ENCODE measurements around the gene MLN.

MLN gene

DNA sequence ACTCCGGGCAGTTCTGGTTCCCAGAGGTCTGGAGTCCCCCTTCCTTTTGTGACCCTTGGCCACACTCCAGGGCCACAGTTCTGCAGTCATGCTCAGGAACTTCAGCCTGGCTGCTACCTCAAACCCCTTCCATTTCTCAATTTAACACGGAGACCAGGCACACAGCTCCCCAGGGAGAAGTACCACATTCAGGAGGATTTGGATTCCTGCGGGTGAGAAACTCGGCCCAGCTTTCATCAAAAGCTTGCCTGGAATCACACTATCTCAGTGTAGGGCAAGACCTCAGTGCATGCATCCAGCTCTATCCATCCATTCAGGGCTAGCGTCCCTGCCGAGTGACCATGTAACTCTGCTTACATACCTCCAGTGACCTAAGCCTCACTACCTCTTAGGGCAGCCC, 40.3 kb downstream of the MLN start:
- FAIRE-seq = no peak
- no peak for DNase-seq (ENCODE audit: insufficient read length, low spot score)
- TF ChIP-seq, protein P1, sequence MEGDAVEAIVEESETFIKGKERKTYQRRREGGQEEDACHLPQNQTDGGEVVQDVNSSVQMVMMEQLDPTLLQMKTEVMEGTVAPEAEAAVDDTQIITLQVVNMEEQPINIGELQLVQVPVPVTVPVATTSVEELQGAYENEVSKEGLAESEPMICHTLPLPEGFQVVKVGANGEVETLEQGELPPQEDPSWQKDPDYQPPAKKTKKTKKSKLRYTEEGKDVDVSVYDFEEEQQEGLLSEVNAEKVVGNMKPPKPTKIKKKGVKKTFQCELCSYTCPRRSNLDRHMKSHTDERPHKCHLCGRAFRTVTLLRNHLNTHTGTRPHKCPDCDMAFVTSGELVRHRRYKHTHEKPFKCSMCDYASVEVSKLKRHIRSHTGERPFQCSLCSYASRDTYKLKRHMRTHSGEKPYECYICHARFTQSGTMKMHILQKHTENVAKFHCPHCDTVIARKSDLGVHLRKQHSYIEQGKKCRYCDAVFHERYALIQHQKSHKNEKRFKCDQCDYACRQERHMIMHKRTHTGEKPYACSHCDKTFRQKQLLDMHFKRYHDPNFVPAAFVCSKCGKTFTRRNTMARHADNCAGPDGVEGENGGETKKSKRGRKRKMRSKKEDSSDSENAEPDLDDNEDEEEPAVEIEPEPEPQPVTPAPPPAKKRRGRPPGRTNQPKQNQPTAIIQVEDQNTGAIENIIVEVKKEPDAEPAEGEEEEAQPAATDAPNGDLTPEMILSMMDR (IDR thresholded peaks at IDR 0.05; ENCODE audit: insufficient read depth, missing control alignments) = no peak

DNA sequence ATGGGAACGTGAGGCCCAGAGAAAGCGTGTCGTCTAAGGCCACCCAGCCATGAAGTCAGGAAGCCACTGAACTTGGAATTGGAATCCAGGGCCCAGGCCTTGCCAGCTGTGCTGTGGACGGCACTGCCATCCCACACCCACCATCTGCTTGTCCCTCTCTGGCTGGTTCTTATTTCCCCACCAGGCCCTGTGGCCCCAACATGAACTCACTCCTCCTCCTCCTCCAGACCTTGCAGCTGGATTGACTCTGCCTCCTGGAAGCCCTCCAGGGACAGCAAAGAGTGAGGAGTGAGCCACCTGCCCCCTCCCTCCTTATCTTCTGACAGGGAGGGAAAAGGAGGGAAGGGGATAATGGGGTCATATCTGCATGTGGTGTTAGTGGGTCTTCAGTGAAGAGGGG, 41.1 kb downstream of the MLN start:
- no peak for DNase-seq (ENCODE audit: insufficient read length, low spot score)
- TF ChIP-seq, protein P1 (IDR thresholded peaks at IDR 0.05; ENCODE audit: insufficient read depth, missing control alignments) = no peak
- no peak for FAIRE-seq

DNA sequence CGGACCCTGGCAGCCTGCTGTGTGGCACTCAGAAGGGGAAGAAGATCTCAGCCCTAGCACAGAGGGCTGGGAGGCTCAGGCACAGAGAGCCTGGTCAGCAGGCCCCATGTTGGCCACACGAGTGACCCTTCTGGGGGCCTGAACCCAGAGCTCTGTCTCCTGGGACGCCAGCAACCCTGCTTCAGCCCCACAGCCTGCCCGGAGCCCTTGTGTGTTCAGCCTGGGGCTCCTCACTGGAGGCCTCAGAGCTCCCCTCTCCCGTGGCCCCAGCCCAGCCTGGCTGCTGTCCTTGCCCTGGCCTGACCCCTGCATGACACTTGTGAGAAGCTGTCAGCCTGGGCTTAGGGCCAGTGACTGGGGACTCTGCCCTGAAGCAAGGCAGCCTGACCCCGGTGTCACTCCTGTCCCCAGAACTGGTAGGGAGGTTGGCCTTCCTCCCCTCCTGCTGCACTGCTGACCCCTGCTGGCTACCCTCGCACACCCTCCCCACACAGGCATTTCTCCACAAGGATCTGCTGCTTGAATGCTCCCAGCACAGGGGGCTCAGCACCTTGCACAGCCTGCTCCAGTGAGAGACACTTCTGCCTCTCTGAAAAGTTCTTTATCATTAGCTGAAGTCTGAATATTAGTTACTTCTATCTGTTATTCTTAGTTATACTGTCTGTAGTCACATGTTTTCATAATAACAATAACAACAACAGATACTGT, 41.7 kb downstream of the MLN start:
- DNase-seq (ENCODE audit: insufficient read length, low spot score) = no peak
- TF ChIP-seq, protein P1 (IDR thresholded peaks at IDR 0.05; ENCODE audit: insufficient read depth, missing control alignments) = peak; percentile 77
- FAIRE-seq = no peak

DNA sequence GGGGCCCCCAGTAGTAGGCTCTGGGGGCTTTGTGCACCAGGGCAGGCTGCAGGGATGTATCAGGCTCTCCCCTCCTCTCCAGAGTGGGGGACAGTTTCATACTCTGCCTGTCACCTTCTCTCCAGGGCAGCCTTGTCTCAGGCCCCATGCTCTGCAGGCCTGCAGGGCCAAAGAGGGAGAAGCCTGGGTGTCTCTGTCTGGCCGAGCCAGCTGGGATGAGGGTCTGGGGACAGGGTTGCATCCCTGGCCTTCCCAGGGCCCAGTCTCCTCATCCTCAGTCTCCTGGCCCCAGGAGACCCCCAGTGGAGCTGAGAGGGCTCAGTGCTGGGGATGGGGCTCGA, 42.3 kb downstream of the MLN start:
- FAIRE-seq (no peak), DNase-seq (ENCODE audit: insufficient read length, low spot score) (no peak)
- TF ChIP-seq, protein P1 (IDR thresholded peaks at IDR 0.05; ENCODE audit: insufficient read depth, missing control alignments) = no peak

DNA sequence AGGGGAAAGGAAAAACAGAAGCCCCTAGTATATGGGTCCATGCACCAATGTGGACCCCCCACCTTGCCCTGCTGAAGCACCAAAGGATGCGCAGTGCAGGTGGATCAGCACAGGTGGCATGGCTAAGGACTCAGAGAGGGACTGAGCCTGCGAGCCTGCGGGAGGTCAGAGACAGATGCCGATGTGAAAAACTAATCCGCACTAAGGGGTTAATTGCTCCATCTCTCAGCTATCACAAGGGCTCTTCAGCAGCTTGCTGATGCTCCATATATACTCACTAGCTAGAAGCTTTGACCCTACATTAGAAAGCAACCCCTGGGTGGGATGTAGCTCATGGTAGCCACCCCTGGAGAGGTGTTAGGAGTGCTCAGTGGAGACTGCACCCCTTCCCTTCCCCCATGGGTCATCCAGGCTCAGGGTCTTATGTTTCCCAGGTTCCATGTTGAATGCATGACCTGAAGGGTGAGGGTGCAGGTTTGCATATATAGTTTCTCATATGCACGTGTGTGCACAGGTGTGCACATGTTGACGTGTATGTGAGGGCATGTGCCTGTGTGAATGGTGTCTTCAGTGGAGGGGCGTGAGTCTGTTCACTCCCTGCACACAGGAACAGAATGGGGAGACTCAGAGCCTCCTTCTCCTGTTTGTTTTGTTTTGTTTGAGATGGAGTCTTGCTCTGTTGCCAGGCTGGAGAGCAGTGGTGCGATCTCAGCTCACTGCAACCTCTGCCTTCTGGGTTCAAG, 43.7 kb downstream of the MLN start:
- peak; percentile 64 for DNase-seq (ENCODE audit: insufficient read length, low spot score)
- TF ChIP-seq, protein P1 (IDR thresholded peaks at IDR 0.05; ENCODE audit: insufficient read depth, missing control alignments) = no peak
- FAIRE-seq = peak; percentile 56

DNA sequence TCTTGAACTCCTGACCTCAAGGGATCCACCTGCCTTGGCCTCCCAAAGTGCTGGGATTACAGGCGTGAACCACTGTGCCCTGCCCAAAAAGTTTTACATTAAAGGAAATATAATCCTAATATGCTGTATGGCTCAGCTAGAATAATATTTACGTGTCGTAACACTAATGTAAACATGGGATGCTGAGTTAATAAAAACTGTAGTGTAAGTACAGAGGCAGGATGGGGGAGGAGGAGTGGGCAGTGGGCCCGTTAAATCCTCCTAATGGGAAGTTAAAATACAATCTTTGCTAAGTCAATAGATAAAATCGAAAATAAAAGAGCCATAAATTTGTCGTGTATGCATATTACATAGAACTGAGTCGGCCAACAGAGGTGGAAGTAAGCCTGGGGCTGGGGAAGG, 45.0 kb downstream of the MLN start:
- DNase-seq (ENCODE audit: insufficient read length, low spot score) (no peak), FAIRE-seq (no peak)
- TF ChIP-seq, protein P1 (IDR thresholded peaks at IDR 0.05; ENCODE audit: insufficient read depth, missing control alignments) = no peak

DNA sequence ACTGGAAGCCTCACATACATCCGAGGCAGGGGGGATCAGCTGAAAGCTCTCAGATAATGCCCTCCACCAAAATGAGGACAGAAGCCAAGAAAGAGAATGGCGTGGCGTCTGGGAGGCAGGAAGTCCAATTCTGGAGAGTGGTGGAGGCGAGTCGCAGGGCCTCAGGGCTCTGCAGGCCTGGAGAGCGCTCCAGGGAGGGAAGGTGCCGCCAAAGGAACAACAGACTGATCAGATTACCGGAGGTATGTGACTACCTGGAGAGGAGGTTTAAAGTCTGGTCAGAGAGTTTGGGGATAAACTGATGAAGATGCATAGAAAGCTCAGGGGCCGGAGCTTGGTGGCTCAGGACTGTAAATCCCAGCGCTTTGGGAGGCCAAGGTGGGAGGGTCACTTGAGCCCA, 45.9 kb downstream of the MLN start:
- no peak for FAIRE-seq
- DNase-seq (ENCODE audit: insufficient read length, low spot score) = no peak
- TF ChIP-seq, protein P1 (IDR thresholded peaks at IDR 0.05; ENCODE audit: insufficient read depth, missing control alignments) = no peak
